Measurements from ENCODE around the gene PIGS. TPM values are rescaled to one million over a fixed set of nuclear protein-coding genes. Genes with fewer than 3 reads are reported as not detected.

Gene PIGS
- total and polyA plus RNA-seq, 2 of the 13 experiments (the other 11 are each of a cell fraction or from before 2014, with no cell fraction given), result 31.7 to 42.6 TPM

- no peak for TF ChIP-seq ZNF577 (CRISPR knock-in tag; IDR thresholded peaks at IDR 0.05; ENCODE audit: borderline replicate concordance, low read depth)
- no peak for TF ChIP-seq ZMYM3 (CRISPR knock-in tag; IDR thresholded peaks at IDR 0.05)
- TF ChIP-seq NR3C1 (CRISPR knock-in tag; IDR thresholded peaks at IDR 0.05), result no peak
- TF ChIP-seq, protein P1, sequence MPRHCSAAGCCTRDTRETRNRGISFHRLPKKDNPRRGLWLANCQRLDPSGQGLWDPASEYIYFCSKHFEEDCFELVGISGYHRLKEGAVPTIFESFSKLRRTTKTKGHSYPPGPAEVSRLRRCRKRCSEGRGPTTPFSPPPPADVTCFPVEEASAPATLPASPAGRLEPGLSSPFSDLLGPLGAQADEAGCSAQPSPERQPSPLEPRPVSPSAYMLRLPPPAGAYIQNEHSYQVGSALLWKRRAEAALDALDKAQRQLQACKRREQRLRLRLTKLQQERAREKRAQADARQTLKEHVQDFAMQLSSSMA (CRISPR knock-in tag; IDR thresholded peaks at IDR 0.05), result no peak
- TF ChIP-seq, protein P2, sequence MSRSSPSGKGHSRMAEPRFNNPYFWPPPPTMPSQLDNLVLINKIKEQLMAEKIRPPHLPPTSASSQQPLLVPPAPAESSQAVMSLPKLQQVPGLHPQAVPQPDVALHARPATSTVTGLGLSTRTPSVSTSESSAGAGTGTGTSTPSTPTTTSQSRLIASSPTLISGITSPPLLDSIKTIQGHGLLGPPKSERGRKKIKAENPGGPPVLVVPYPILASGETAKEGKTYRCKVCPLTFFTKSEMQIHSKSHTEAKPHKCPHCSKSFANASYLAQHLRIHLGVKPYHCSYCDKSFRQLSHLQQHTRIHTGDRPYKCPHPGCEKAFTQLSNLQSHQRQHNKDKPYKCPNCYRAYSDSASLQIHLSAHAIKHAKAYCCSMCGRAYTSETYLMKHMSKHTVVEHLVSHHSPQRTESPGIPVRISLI (CRISPR knock-in tag; IDR thresholded peaks at IDR 0.05; ENCODE audit: borderline replicate concordance), result no peak
- TF ChIP-seq, protein P3, sequence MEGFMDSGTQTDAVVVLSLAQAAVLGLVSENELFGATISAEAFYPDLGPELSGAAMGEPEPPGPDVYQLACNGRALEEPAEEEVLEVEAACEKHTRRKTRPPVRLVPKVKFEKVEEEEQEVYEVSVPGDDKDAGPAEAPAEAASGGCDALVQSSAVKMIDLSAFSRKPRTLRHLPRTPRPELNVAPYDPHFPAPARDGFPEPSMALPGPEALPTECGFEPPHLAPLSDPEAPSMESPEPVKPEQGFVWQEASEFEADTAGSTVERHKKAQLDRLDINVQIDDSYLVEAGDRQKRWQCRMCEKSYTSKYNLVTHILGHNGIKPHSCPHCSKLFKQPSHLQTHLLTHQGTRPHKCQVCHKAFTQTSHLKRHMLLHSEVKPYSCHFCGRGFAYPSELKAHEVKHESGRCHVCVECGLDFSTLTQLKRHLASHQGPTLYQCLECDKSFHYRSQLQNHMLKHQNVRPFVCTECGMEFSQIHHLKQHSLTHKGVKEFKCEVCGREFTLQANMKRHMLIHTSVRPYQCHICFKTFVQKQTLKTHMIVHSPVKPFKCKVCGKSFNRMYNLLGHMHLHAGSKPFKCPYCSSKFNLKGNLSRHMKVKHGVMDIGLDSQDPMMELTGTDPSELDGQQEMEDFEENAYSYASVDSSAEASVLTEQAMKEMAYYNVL (CRISPR knock-in tag; IDR thresholded peaks at IDR 0.05; ENCODE audit: borderline replicate concordance), result 0 out of 2 replicates have a peak, but pooled peaks have one; percentile 19
- no peak for TF ChIP-seq ETV6 (CRISPR knock-in tag; conservative IDR thresholded peaks at IDR 0.05)
- no peak for TF ChIP-seq ZNF558 (CRISPR knock-in tag; IDR thresholded peaks at IDR 0.05; ENCODE audit: borderline replicate concordance)
- TF ChIP-seq, protein P4, sequence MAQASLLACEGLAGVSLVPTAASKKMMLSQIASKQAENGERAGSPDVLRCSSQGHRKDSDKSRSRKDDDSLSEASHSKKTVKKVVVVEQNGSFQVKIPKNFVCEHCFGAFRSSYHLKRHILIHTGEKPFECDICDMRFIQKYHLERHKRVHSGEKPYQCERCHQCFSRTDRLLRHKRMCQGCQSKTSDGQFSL (CRISPR knock-in tag; IDR thresholded peaks at IDR 0.05), result no peak
- TF ChIP-seq, protein P5, sequence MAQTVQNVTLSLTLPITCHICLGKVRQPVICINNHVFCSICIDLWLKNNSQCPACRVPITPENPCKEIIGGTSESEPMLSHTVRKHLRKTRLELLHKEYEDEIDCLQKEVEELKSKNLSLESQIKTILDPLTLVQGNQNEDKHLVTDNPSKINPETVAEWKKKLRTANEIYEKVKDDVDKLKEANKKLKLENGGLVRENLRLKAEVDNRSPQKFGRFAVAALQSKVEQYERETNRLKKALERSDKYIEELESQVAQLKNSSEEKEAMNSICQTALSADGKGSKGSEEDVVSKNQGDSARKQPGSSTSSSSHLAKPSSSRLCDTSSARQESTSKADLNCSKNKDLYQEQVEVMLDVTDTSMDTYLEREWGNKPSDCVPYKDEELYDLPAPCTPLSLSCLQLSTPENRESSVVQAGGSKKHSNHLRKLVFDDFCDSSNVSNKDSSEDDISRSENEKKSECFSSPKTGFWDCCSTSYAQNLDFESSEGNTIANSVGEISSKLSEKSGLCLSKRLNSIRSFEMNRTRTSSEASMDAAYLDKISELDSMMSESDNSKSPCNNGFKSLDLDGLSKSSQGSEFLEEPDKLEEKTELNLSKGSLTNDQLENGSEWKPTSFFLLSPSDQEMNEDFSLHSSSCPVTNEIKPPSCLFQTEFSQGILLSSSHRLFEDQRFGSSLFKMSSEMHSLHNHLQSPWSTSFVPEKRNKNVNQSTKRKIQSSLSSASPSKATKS (CRISPR knock-in tag; IDR thresholded peaks at IDR 0.05), result no peak
- no peak for TF ChIP-seq ZNF746 (CRISPR knock-in tag; IDR thresholded peaks at IDR 0.05)
- TF ChIP-seq FOXC1 (CRISPR knock-in tag; IDR thresholded peaks at IDR 0.05; ENCODE audit: borderline replicate concordance), result peak; percentile 44; the same call in 1 of the 2 replicates
- no peak for TF ChIP-seq SNAPC5 (CRISPR knock-in tag; IDR thresholded peaks at IDR 0.05; ENCODE audit: borderline replicate concordance)
- no peak for TF ChIP-seq ZNF724P (CRISPR knock-in tag; IDR thresholded peaks at IDR 0.05; ENCODE audit: borderline replicate concordance)
- no peak; the same call in 1 of the 2 replicates for TF ChIP-seq KDM2A (CRISPR knock-in tag; IDR thresholded peaks at IDR 0.05; ENCODE audit: borderline replicate concordance, low read depth)
- TF ChIP-seq, protein P6, sequence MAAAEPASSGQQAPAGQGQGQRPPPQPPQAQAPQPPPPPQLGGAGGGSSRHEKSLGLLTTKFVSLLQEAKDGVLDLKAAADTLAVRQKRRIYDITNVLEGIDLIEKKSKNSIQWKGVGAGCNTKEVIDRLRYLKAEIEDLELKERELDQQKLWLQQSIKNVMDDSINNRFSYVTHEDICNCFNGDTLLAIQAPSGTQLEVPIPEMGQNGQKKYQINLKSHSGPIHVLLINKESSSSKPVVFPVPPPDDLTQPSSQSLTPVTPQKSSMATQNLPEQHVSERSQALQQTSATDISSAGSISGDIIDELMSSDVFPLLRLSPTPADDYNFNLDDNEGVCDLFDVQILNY (CRISPR knock-in tag; conservative IDR thresholded peaks at IDR 0.05), result no peak
- TF ChIP-seq RFXANK (CRISPR knock-in tag; IDR thresholded peaks at IDR 0.05), result no peak
- no peak for TF ChIP-seq RARA (CRISPR knock-in tag; IDR thresholded peaks at IDR 0.05)
- no peak for TF ChIP-seq PAX8 (CRISPR knock-in tag; IDR thresholded peaks at IDR 0.05; ENCODE audit: borderline replicate concordance)
- no peak for TF ChIP-seq KAT7 (CRISPR knock-in tag; IDR thresholded peaks at IDR 0.05; ENCODE audit: borderline replicate concordance)
- no peak for TF ChIP-seq FOXA1 (IDR thresholded peaks at IDR 0.05)
- TF ChIP-seq FOXA1 (CRISPR knock-in tag; IDR thresholded peaks at IDR 0.05), result peak; percentile 21; the same call in 1 of the 2 replicates
Observed at GRCh38 chr17:28570716-28571360, 486 bp downstream of the PIGS start (continued).
